G401 (cell line): ENCODE data around the gene LHX1. TPM values are rescaled to one million over a fixed set of nuclear protein-coding genes. Genes with fewer than 3 reads are reported as not detected.

ENCODE experiments used
- DNase-seq: peaks from one replicate; pipeline ENCODE4 v3.0.0-alpha.2; 2015; ENCODE audit warnings: low spot score
- in situ Hi-C: cut with HindIII; loops from 2 replicates; pipeline ENCODE4 v1.10.0; 2016; ENCODE audit warnings: low sequenced_read_pairs, mixed read lengths
- total RNA-seq: library from RNA; depleted of rRNA; stranded (reverse); fragments of >200 nt; shearing (Covaris generic); gene quantifications from 2 replicates; pipeline ENCODE4 v1.2.3, GENCODE V29; 2014

LHX1 gene
- total RNA-seq, 1 experiment from 2014 or later, result 3.7 TPM

DNA sequence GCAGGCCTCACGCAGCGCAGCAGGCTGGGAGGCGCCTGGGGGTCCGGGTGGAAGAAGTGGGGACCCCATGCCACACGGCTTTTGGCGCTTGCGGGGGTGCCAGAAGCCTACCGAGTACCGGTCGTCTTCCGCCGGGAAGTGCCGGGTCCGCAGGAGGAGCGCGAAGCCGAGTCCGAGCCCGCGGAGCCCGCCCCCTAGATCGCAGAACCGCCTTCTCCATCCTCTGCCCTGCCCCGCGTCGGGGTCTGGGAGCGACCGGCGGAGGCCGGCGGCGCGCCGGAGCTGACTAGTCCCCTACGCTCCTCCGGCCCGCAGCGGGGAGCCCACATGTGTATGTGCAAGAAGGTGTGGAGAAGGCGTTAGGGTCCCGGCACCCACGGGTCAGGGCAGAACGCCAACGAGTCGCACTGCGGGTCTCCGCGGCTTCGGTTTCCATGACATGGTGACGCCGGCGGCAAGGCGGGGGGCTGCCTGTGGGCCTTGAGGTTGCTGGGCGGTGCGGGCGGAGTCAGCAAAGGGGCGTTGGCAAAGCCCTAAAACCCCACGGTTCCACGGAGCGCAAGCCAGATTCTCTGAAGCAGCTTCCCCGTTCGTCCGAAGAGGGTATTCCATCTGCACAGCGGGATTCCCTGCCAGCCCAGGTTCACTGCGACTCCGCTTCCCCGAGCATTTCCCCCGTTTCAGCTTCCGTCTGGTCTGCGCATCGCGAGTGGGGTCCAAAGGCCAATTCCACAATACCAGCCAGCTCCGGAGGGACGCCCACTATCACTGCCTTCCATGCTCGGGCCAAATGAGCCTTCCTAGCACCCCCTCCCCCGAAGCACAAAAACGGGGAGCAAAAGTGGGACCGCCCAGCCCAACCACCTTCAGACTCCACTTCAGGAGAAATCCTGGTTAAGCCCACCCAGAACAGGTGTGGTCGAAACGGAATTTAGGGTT lies 2.3 kb upstream of the LHX1 start:
- in situ Hi-C loops, result loop anchor here (25.0 kb wide), 1 partner anchor 98 kb away; no protein-coding TSS in a partner anchor
- DNase-seq, result peak; percentile 67

DNA sequence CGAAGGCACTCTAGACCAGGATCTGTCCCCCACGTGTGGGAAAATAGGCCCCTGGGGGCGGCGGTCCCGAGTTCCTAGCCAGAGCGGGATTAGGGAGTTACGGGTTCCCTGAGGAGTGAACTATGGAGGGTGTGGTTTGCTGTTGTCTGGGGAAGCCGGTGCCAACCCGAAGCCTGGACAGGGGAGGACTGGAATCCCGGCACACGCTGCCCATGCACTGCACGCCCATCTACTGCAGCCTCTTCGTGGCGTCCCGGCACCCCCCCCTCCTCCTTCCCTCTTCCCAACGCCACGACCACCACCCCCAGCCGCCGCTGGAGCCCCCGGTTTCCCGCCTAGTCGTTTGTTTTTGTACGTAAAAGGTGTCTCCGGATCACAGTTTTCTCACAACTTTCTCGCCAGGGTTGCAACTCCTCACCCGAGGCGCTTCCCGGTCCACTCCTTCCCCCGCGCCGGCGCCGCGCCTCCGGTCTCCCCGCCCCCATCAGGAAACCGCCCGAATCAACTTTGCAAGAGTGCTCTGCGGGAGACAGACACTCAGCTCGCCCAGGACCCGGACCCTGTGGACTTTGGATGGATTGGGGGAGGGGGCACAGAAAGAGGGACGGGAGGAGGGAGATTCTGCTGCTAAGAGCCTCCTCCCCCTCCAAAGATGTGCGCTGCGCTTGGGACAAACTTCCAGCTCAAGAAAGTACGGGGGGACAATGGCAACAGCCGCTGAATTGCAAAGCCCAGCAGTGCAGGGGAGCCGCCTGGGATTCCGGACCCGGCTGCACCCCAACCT lies 1.4 kb upstream of the LHX1 start:
- in situ Hi-C loops, result loop anchor here (25.0 kb wide), 1 partner anchor 99 kb away; no protein-coding TSS in a partner anchor

DNA sequence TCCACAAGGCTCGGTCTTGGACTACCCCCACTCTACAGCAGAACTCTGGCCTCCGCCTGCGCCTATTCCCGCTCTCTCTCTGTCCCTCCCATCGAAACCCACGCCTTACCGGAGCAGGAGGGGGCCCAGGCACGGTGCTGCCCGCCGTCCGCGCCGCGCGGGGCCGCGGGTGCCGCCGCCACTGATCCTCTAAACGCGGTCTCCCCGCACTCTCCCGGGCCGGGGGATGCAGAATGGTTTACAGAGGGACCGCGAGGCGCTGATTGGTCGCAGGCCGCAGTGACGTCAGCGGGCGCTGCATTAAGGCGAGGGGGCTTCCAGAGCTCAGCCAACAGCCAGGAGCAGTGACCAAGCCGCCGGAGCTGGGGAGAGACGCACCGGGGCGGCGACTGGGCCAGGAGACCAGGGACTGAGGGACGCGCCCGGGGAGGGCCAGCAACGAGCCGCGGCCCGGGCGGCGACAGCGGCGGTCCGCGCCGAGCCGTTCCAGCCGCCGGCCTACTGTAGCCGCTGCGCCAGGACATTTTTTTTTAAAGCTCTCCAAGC lies 747 bp upstream of the LHX1 start:
- DNase-seq, result peak; percentile 94
- in situ Hi-C loops, result loop anchor here (25.0 kb wide), 1 partner anchor 99 kb away; no protein-coding TSS in a partner anchor

More for the DNA sequence above, 1.4 kb upstream of the LHX1 start:
- peak; percentile 72 for DNase-seq

DNA sequence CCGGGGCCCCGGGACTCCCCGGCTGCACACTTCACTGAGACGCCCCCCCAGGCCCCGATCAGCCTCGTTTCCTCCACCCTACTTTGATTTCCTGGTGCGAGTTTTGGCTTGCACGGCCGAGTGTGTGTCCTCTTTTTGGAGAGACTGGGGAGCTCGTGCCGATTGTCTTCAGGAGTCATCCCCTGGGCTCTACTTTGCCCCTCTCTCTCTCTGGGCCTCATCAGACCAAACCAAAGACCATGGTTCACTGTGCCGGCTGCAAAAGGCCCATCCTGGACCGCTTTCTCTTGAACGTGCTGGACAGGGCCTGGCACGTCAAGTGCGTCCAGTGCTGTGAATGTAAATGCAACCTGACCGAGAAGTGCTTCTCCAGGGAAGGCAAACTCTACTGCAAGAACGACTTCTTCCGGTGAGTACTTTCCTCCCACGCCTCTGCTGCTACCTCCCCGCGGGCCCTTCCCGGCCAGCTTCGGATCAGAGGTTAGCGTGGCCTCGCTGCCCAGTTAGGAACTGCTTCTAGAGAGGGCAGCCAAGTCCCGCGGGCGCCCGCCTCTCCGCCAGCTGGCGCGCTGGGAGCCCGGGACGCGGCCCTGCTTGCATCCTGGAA lies 787 bp downstream of the LHX1 start:
- in situ Hi-C loops, result loop anchor here (25.0 kb wide), 1 partner anchor 101 kb away; no protein-coding TSS in a partner anchor
- peak; percentile 75 for DNase-seq

DNA sequence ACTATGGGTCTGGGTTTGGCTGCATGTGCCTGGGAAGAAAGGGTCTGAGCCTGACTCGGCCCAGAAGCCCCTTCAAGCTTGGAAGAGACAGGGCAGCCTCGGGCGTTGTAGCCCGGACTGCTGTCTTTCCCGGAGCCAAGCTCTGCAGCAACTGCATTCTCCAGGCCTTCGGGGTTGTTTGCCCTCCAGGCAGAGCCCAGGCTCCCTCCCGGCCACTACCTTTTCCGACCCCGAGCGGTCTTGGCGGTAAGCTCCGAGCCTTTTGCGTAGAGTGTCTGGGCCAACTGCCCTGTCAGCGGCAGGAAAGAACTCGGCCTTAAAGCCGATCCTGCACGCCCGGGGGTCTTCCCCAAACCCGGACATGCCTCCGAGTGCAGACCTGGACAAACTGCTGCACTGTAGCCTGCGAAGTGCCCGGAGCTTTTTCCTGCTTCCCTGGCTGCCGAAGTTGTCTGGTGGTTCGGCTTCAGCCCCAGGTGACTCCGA lies 1.3 kb downstream of the LHX1 start:
- no peak for DNase-seq
- in situ Hi-C loops, result loop anchor here (25.0 kb wide), 1 partner anchor 101 kb away; no protein-coding TSS in a partner anchor

DNA sequence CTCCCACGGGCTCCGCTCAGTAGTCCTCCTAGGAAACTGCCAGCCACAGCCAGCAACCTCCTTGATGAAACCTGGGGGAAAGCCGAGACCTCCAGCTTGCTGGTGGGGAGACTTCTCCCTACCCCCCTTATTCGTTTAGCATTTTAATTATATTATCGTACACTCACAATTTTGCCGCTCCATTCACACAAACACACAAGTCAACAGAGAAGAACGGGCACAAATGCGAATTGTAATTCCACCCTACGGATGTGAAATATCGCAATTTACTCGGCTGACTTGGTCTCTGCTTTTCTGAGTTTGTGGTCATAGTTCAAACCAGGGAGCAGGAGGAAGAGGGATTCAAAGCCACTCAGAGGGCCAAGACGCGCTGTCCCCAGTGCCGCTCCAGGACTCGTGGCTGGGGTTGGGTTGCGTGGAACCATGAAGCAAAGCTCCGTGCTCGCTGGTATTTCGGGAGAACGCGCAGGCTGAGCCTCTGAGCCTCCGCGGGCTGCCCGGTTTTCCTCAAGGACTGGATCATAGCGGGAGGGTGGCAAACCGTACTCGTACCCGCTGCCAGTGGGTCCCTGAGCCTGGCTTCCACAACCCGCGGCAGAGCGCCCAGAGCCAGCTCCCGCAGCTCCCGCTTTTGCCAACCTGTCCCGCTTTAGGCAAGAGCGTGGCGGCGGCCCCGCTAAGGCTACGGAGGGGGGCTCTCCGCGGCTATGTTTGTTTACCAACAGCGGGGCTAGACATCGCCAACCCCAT lies 2.0 kb downstream of the LHX1 start:
- in situ Hi-C loops, result loop anchor here (25.0 kb wide), 1 partner anchor 102 kb away; no protein-coding TSS in a partner anchor
- peak; percentile 69 for DNase-seq

DNA sequence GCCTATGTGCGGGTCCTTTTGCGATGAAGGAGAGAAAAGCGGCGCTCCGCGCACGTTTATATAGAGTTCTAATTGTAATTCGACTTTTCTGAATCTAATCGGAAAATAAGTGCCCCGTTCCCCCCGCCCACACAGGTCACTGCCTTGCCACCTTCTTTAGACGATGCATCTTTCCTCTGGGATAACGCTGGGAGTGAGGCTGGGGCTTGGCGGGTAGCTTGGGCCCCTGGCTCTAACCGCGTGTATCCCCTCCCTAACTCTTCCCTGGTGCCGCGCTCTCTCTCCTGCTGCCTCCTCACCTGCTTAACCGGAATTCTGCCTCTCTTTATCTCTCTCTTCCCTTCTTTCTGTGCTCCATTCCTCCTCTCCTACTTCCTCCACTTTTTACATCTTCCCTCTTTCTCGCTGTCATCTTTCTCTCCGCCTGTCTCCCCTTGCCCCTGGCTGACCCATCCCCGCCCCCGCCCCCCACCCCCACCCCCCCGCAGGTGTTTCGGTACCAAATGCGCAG lies 2.6 kb downstream of the LHX1 start:
- in situ Hi-C loops, result loop anchor here (25.0 kb wide), 1 partner anchor 103 kb away; no protein-coding TSS in a partner anchor
- peak; percentile 51 for DNase-seq

DNA sequence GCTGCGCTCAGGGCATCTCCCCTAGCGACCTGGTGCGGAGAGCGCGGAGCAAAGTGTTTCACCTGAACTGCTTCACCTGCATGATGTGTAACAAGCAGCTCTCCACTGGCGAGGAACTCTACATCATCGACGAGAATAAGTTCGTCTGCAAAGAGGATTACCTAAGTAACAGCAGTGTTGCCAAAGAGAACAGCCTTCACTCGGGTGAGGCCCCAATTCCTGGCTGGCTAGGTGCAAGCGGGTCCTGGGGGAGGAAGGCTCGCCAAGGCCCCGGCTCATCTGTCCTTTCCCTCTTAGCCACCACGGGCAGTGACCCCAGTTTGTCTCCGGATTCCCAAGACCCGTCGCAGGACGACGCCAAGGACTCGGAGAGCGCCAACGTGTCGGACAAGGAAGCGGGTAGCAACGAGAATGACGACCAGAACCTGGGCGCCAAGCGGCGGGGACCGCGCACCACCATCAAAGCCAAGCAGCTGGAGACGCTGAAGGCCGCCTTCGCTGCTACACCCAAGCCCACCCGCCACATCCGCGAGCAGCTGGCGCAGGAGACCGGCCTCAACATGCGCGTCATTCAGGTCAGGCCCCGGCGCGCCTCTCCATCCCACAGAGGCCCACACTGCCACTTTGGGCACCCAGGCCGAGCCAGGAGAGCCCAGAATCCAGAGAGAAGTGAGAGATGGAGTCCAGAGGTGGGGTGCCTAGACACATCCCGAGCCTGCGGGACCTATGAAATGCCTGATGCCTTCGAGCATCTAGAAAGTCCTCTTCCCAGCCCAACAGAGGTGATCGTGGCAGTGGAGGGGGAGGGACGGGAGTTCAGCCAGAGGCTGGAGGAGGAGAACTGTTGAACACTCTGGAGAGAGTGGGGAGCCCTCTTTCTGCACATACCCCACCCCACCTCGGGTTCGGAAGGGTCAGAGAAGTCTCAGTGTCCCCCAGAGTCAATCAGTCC lies 3.3 kb downstream of the LHX1 start:
- in situ Hi-C loops, result loop anchor here (25.0 kb wide), 1 partner anchor 103 kb away; no protein-coding TSS in a partner anchor
- peak; percentile 48 for DNase-seq

DNA sequence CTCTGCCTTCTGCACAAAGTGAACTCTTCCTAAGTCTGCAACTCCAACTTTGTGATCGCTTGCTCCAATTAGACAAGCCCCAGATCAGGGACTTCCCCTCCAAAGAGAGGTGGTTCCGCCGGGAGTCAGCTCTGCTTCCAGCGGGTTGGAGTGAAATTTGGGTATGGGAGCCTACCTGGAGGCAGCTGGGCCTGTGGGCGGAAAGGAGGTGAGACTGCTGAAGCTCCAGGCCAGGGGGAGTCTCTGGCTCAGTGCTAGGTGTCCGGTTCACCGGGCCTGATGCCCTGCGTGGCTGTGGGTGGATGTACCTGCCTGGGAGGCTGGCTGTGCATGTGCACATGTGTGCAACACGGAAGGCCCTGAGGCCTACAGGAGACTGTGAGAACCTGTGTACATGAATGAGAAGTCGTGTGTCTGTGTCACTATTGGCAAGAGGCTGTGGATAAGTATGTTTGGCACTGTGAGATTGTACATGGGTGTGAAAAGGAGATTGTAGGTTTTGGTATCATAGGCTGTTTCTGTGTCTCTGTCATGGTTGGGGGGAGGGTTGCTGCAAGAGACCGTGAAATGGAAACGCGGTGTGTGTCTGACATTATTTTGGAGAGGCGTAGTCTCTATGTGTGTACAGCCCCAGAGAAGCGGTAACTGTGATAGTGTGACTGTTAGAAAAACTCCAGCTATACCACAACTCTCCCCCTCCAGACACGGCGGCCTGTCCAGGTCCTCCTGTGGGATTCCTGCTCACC lies 4.2 kb downstream of the LHX1 start:
- DNase-seq, result peak; percentile 56
- in situ Hi-C loops, result loop anchor here (25.0 kb wide), 1 partner anchor 104 kb away; no protein-coding TSS in a partner anchor

DNA sequence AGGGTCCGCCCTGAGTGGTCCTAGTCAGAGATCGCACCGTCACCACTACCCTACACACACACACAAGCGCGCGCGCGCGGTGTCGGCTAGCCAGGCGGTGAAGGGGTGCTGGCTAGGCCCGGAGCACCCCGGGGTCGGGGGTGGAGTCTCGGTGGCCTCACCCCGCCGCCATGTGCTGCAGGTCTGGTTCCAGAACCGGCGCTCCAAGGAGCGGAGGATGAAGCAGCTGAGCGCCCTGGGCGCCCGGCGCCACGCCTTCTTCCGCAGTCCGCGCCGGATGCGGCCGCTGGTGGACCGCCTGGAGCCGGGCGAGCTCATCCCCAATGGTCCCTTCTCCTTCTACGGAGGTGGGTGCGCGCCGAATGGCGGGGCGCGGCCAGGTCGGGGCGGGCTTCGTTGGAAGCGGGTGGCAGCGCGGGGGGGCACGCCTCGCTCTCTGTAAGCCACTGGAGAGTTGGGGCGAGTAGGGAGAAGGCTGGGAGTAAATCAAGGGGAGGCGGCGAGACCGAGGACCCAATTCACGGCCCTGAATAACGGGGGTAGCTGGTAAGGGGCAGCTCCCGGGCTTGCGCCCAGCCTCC lies 4.8 kb downstream of the LHX1 start:
- in situ Hi-C loops, result loop anchor here (25.0 kb wide), 1 partner anchor 105 kb away; no protein-coding TSS in a partner anchor
- no peak for DNase-seq

DNA sequence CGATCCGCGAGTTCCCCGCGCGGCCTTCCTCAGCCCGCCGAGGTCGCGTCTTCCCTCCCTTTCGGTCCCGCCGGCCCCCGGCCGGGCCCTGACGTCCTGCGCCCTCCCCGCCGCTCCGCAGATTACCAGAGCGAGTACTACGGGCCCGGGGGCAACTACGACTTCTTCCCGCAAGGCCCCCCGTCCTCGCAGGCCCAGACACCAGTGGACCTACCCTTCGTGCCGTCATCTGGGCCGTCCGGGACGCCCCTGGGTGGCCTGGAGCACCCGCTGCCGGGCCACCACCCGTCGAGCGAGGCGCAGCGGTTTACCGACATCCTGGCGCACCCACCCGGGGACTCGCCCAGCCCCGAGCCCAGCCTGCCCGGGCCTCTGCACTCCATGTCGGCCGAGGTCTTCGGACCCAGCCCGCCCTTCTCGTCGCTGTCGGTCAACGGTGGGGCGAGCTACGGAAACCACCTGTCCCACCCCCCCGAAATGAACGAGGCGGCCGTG lies 5.4 kb downstream of the LHX1 start:
- in situ Hi-C loops, result loop anchor here (25.0 kb wide), 1 partner anchor 105 kb away; no protein-coding TSS in a partner anchor
- DNase-seq, result peak; percentile 9

DNA sequence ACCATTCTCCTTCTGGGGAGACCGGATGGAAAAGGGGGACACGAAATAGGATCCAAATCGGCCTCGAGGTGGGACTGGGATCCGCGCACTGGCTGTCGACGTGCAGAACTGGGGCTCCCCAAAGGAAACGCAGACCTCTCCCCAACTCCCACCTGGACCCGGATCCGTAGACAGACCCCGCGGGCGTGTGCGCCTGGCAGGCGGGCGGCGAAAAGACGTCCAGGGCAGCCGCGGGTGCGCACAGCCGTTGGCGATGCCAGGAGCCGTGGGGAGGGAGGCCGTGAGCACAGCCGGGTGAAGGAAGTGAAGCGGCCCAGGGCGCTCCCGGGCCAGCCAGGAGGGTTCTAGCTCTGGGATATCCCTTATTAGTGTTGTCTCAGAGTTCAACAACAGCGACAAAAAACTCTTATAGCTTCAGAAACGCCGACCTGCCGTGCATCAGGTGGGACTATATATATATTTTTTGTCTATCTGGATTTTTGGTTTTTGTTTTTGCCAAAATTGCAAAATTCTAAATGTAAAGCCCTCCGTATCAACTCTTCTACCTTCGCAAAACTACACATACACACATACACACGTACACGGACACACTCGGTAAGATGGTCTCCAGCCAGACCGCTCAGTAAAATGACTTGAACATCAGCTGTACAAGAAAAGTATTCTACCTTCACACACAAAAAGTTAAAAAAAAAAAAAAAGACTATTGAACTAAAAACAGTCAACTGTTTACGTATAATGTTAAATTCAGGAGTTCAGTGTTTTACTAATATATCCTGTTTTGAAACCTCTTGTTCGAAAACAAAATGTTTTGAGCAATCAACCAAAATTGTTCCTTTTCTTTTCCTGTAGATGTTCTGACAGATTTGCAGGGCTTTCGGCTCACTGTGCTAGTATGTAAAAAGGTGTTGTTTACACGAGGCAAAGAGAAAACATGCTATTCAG lies 6.2 kb downstream of the LHX1 start:
- DNase-seq, result peak; percentile 40
- in situ Hi-C loops, result loop anchor here (25.0 kb wide), 1 partner anchor 106 kb away; no protein-coding TSS in a partner anchor

DNA sequence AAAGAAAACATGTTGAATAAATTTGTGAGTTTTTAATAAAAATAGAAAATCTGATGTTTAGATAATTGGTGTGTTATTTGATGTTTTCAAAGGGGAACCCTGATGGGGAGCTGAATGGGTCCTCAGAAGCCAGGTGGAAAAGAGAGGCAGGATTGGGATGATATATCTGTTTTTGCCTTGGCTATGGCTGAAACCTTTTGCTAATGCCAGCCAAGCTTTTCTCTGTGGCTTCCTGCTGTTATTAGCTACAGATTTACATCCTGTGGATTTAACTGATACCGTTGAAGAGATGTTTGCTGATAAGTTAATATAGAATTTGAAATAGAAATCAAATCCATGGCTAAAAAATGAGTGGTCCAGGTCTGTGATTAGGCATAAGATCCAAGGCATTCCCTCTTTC lies 7.3 kb downstream of the LHX1 start:
- in situ Hi-C loops, result loop anchor here (25.0 kb wide), 1 partner anchor 107 kb away; no protein-coding TSS in a partner anchor
- DNase-seq, result peak; percentile 60

DNA sequence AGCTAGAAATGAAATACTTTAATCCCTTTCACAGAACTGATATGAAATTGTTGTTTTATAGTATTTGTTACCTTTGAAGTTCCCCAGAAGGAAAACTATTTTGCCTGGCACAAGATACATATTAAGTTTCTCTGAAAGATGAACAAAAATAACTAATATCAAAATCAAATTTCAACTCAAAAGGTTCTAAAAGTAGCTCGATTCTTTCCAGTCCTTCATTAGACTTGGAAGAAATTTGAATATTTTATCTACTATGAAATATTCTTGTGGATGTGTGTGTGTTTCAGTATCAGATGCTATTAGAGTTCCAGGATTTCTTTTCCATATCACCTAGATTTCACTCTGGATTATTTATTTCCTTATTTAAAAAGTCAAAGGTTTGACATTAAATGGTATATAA lies 7.9 kb downstream of the LHX1 start:
- DNase-seq, result no peak
- in situ Hi-C loops, result loop anchor here (25.0 kb wide), 1 partner anchor 108 kb away; no protein-coding TSS in a partner anchor
